Aorta (tissue), 5 donors: ENCODE measurements around the gene C3. TPM values are rescaled to one million over a fixed set of nuclear protein-coding genes. Genes with fewer than 3 reads are reported as not detected.
"Not testable (repeated sequence)": the region's sequence is repeated elsewhere in the genome, so short reads cannot be mapped to it uniquely, and the experiment has no call there.

Experiments used
- ATAC-seq: fragments of 200-7000 bp; cut with Tn5 transposase; one replicate; pipeline ENCODE4 v1.9.1; 2022; ENCODE audit warnings: moderate library complexity; ENCODE audit not compliant: low FRiP score
- DNase-seq, 2 donors: peaks; one replicate each; pipeline ENCODE4 v3.0.0-alpha.2; 2020
- H3K27ac ChIP-seq, 2 donors: one replicate each; pipeline ENCODE4 v1.5.1; 2013; ENCODE audit warnings: low read length in 2 of 2, mild to moderate bottlenecking in 2 of 2, moderate library complexity in 2 of 2, control low read depth in 1 of 2, inconsistent platforms in 1 of 2, low read depth in 1 of 2
- H3K27me3 ChIP-seq, 2 donors: one replicate each; pipeline ENCODE4 v1.6.1; 2013; ENCODE audit warnings: control low read depth in 1 of 2, low read length in 1 of 2, mild to moderate bottlenecking in 1 of 2, moderate library complexity in 1 of 2; ENCODE audit not compliant: insufficient read depth in 2 of 2, control insufficient read depth in 1 of 2
- H3K36me3 ChIP-seq, 2 donors: one replicate each; pipeline ENCODE4 v1.6.1; 2013; ENCODE audit warnings: control low read depth in 1 of 2, low read length in 1 of 2, mild to moderate bottlenecking in 1 of 2; ENCODE audit not compliant: insufficient read depth in 2 of 2, control insufficient read depth in 1 of 2
- H3K4me1 ChIP-seq, 2 donors: one replicate each; pipeline ENCODE4 v1.6.1; 2013; ENCODE audit warnings: low read length in 2 of 2, control low read depth in 1 of 2, mild to moderate bottlenecking in 1 of 2, moderate library complexity in 1 of 2; ENCODE audit not compliant: insufficient read depth in 2 of 2, control insufficient read depth in 1 of 2
- H3K4me3 ChIP-seq, 2 donors: one replicate each; pipeline ENCODE4 v1.5.1; 2013; ENCODE audit warnings: low read length in 2 of 2, control low read depth in 1 of 2, mild to moderate bottlenecking in 1 of 2
- H3K9me3 ChIP-seq: one replicate; pipeline ENCODE4 v1.6.1; 2013; ENCODE audit warnings: mild to moderate bottlenecking, low read length; ENCODE audit not compliant: control insufficient read depth
- WGBS, 2 donors: extraction: QIAGEN DNeasy Blood & Tissue Kit; methylation state at CpG; one replicate each; pipeline ENCODE4 v1.1.7; 2013; 5-methylcytosine and 5-hydroxymethylcytosine counted together
- intact Hi-C, 2 donors: fragments of 100-400 bp; cut with DNase I; formaldehyde crosslinking; loops; one replicate each; pipeline versions ENCODE4 v1.14.2 to v1.15.0; 2022
- polyA plus RNA-seq, 2 donors: library from polyadenylated mRNA; stranded (reverse); fragments of 200-250 nt; gene quantifications; one replicate each; pipeline ENCODE4 v1.2.3, GENCODE V29; 2013
- total RNA-seq, 2 donors: library from RNA; stranded (reverse); fragmentation: NEBNext Ultra II Directional; extraction: Animal tissue kit (Norgen Biotek cat#: 25700); gene quantifications; one replicate each; pipeline ENCODE4 v1.2.1, GENCODE V29; 2021
- donor health status: healthy with polysubstance abuse.
- donor health status: Bipolar disorder and iron deficiency.
- donor health status: DM: no; HTN: no; CAD: no.
- donor health status: DM: no; HTN: no; CAD: no.
- donor health status: DM: yes; HTN: yes; CAD: no.

Gene C3
- total and polyA plus RNA-seq, 4 donors: 9.1 to 3,196 (median 522) TPM

- intact Hi-C loops: no loop called here
- no peak for ATAC-seq
- H3K4me1 ChIP-seq: no peaks in the 10 kb centered on the region
- no peak overlapping the region for H3K27ac ChIP-seq
- H3K9me3 ChIP-seq: no peaks in the 10 kb centered on the region
- no peaks in the 10 kb centered on the region for H3K36me3 ChIP-seq
- 80 to 86% methylated on average over 14 of the region's 14 CpGs for WGBS, 2 donors
- no peak for DNase-seq
- no peak overlapping the region for H3K4me3 ChIP-seq
- no peaks in the 10 kb centered on the region for H3K27me3 ChIP-seq
Measured at GRCh38 chr19:6663236-6664201, 56.9 kb downstream of the C3 start.

- ATAC-seq (no peak), DNase-seq (peak in 1 of 2 donors; percentile 15)
- 73 to 74% methylated on average over 5 of the region's 5 CpGs for WGBS, 2 donors
- no peak overlapping the region for H3K27ac ChIP-seq
- intact Hi-C loops: no loop called here
- H3K27me3 ChIP-seq: no peaks in the 10 kb centered on the region
- H3K4me1 ChIP-seq: no peaks in the 10 kb centered on the region
- H3K36me3 ChIP-seq: no peaks in the 10 kb centered on the region
- H3K4me3 ChIP-seq: no peak overlapping the region
- no peaks in the 10 kb centered on the region for H3K9me3 ChIP-seq
Measured at GRCh38 chr19:6662702-6663101, 57.7 kb downstream of the C3 start.

- ATAC-seq, intact Hi-C loops, H3K9me3 ChIP-seq, H3K36me3 ChIP-seq, H3K27me3 ChIP-seq, H3K4me1 ChIP-seq, DNase-seq, H3K4me3 ChIP-seq, H3K27ac ChIP-seq: not testable (repeated sequence)
- WGBS, 2 donors: 25 to 30% methylated on average over 7 to 10 of the region's 10 CpGs
Measured at GRCh38 chr19:6661509-6662244, 58.8 kb downstream of the C3 start.

- intact Hi-C loops: no loop called here
- Histone ChIP-seq H3K4me1 (no peaks in the 10 kb centered on the region), H3K4me3 (no peak overlapping the region), H3K27me3 (no peaks in the 10 kb centered on the region), H3K36me3 (no peaks in the 10 kb centered on the region), H3K9me3 (no peaks in the 10 kb centered on the region), H3K27ac (no peak overlapping the region)
- ATAC-seq: no peak
- WGBS, 2 donors: 39 to 41% methylated on average over 20 of the region's 20 CpGs
- DNase-seq: no peak
Measured at GRCh38 chr19:6660930-6661329, 59.5 kb downstream of the C3 start.

- WGBS, 2 donors: 72 to 77% methylated on average over 9 of the region's 9 CpGs
- H3K4me1 ChIP-seq, DNase-seq, ATAC-seq, H3K4me3 ChIP-seq, H3K9me3 ChIP-seq, H3K27me3 ChIP-seq, intact Hi-C loops, H3K27ac ChIP-seq, H3K36me3 ChIP-seq: not testable (repeated sequence)
Measured at GRCh38 chr19:6656390-6656789, 64.1 kb downstream of the C3 start.

GRCh38 chr19:6654347-6655310 lies 65.8 kb downstream of the C3 start:
- 68 to 72% methylated on average over 15 of the region's 15 CpGs for WGBS, 2 donors
- H3K36me3 ChIP-seq: no peaks in the 10 kb centered on the region
- H3K27ac ChIP-seq: no peak overlapping the region
- H3K4me1 ChIP-seq: no peaks in the 10 kb centered on the region
- intact Hi-C loops: no loop called here
- no peak overlapping the region for H3K4me3 ChIP-seq
- no peaks in the 10 kb centered on the region for H3K9me3 ChIP-seq
- ATAC-seq (no peak), DNase-seq (no peak)
- H3K27me3 ChIP-seq: peaks cover 0 to 2% of the 10 kb centered on the region in 2 donors

- H3K4me3 ChIP-seq: no peak overlapping the region
- 63 to 66% methylated on average over 1 of the region's 1 CpG for WGBS, 2 donors
- H3K9me3 ChIP-seq: no peaks in the 10 kb centered on the region
- H3K36me3 ChIP-seq: no peaks in the 10 kb centered on the region
- ATAC-seq (no peak), DNase-seq (no peak)
- intact Hi-C loops: no loop called here
- H3K27ac ChIP-seq: no peak overlapping the region
- H3K4me1 ChIP-seq: no peaks in the 10 kb centered on the region
- H3K27me3 ChIP-seq: peaks cover 0 to 2% of the 10 kb centered on the region in 2 donors
Measured at GRCh38 chr19:6652805-6653094, 67.7 kb downstream of the C3 start.

- H3K36me3 ChIP-seq: no peaks in the 10 kb centered on the region
- H3K4me3 ChIP-seq: no peak overlapping the region
- WGBS, 2 donors: 63 to 68% methylated on average over 6 of the region's 6 CpGs
- ATAC-seq (no peak), DNase-seq (no peak)
- H3K4me1 ChIP-seq: no peaks in the 10 kb centered on the region
- intact Hi-C loops: no loop called here
- no peak overlapping the region for H3K27ac ChIP-seq
- no peaks in the 10 kb centered on the region for H3K9me3 ChIP-seq
- peaks cover 0 to 2% of the 10 kb centered on the region in 2 donors for H3K27me3 ChIP-seq
Measured at GRCh38 chr19:6651965-6652804, 68.3 kb downstream of the C3 start.
